Measurements from ENCODE around the gene TMEM52. TPM values are rescaled to one million over a fixed set of nuclear protein-coding genes. Genes with fewer than 3 reads are reported as not detected.
"Not testable (repeated sequence)": the region's sequence is repeated elsewhere in the genome, so short reads cannot be mapped to it uniquely, and the experiment has no call there.

TMEM52 gene
- total and polyA plus RNA-seq, 2 experiments from 2014 or later, result 4.2 to 7.1 TPM

DNA sequence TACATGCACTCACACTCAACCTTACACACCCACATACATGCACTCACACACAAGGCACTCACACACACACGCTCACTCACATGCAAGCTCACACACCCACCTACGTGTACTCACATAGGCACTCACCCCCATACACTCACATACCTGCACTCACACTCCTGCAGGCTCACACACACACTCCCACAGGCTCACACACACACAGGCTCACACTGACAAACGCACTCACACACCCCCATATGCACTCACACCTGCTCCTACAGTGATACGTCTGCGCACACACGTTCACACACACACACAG, 19.1 kb upstream of the TMEM52 start:
- no peak overlapping the region for H3K27ac ChIP-seq
- no peak for TF ChIP-seq CTCF (IDR thresholded peaks at IDR 0.05; ENCODE audit: low read depth, low read length)
- H3K9me3 ChIP-seq (ENCODE audit: low read depth), result no peaks in the 10 kb centered on the region
- no peak overlapping the region for H3K4me3 ChIP-seq
- DNase-seq (ENCODE audit: low read depth in 1 of 2, low spot score in 1 of 2), result no peak
- no peaks in the 10 kb centered on the region for H3K36me3 ChIP-seq
- no peaks in the 10 kb centered on the region for H3K4me1 ChIP-seq (ENCODE audit: low read depth)
- H3K27me3 ChIP-seq, result no peaks in the 10 kb centered on the region

DNA sequence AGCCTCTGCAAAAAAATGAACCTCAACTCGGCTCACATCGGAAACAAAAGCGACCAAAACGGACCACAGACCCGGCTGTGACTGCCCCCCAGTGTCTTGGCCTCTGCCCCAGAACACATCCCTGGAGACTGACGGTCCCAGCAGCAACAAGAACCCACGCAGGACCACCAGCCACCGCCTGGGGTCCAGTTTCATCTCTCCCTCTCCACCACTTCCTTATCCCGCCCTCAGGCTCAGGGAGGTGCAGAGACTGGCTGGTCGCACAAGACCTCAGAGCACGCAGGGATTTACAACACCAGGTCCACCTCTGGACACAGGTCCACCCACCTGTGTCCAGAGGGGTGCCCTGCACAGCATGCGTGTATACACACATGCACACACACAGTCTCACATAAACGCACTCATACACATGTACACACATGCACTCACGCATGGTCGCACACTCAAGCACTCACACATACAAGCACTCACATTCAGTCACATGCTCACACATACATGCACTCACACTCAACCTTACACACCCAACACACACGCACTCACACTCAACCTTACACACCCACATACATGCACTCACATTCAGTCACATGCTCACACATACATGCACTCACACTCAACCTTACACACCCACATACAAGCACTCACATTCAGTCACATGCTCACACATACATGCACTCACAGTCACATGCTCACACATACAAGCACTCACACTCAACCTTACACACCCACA, 18.6 kb upstream of the TMEM52 start:
- H3K4me3 ChIP-seq, result no peak overlapping the region
- no peak overlapping the region for H3K27ac ChIP-seq
- TF ChIP-seq CTCF (IDR thresholded peaks at IDR 0.05; ENCODE audit: low read depth, low read length), result no peak
- H3K27me3 ChIP-seq, result no peaks in the 10 kb centered on the region
- no peak for DNase-seq (ENCODE audit: low read depth in 1 of 2, low spot score in 1 of 2)
- H3K9me3 ChIP-seq (ENCODE audit: low read depth), result no peaks in the 10 kb centered on the region
- H3K36me3 ChIP-seq, result no peaks in the 10 kb centered on the region
- no peaks in the 10 kb centered on the region for H3K4me1 ChIP-seq (ENCODE audit: low read depth)

DNA sequence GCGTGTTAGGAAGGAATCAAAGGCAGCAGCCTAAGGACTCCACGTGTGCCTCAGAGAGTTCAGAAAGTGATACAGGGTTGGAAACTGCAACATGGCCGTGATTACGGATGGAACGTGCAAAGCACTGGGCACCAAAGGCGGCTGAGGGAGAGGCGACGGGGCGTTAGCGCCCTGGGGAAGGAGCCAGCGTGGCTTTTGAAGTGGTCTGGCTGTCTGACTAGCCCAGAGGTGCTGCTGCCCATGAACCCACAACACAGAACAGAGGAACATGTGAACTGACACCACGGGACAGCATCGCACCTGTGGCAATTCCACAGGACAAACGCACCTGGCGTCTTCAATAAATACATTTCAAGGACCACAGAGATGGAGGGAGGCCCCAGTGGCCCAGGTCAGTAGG, 18.0 kb upstream of the TMEM52 start:
- H3K4me1 ChIP-seq (ENCODE audit: low read depth), result no peaks in the 10 kb centered on the region
- H3K4me3 ChIP-seq, result no peak overlapping the region
- H3K9me3 ChIP-seq (ENCODE audit: low read depth), result no peaks in the 10 kb centered on the region
- no peaks in the 10 kb centered on the region for H3K27me3 ChIP-seq
- no peaks in the 10 kb centered on the region for H3K36me3 ChIP-seq
- no peak overlapping the region for H3K27ac ChIP-seq
- DNase-seq (ENCODE audit: low read depth in 1 of 2, low spot score in 1 of 2), result no peak
- no peak for TF ChIP-seq CTCF (IDR thresholded peaks at IDR 0.05; ENCODE audit: low read depth, low read length)

DNA sequence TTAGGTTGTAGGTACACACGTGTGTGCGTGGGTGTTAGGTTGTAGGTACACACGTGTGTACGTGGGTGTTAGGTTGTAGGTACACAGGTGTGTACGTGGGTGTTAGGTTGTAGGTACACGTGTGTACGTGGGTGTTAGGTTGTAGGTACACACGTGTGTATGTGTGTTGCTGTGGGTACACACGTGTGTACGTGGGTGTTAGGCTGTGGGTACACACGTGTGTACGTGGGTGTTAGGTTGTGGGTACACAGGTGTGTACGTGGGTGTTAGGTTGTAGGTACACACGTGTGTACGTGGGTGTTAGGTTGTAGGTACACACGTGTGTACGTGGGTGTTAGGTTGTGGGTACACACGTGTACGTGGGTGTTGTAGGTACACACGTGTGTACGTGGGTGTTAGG, 15.8 kb upstream of the TMEM52 start:
- H3K27ac ChIP-seq; H3K4me3 ChIP-seq; H3K9me3 ChIP-seq (ENCODE audit: low read depth); H3K36me3 ChIP-seq; H3K27me3 ChIP-seq; DNase-seq (ENCODE audit: low read depth in 1 of 2, low spot score in 1 of 2); H3K4me1 ChIP-seq (ENCODE audit: low read depth): not testable (repeated sequence)

GRCh38 chr1:1929639-1930545, 10.8 kb upstream of the TMEM52 start:
- Histone ChIP-seq H3K27me3 (no peaks in the 10 kb centered on the region), H3K4me3 (no peak overlapping the region)

More at GRCh38 chr1:1929639-1930545, 10.8 kb upstream of the TMEM52 start:
- no peak for TF ChIP-seq CTCF (IDR thresholded peaks at IDR 0.05; ENCODE audit: low read depth, low read length)
- Histone ChIP-seq H3K27ac (no peak overlapping the region), H3K4me1 (ENCODE audit: low read depth) (no peaks in the 10 kb centered on the region), H3K36me3 (no peaks in the 10 kb centered on the region), H3K9me3 (ENCODE audit: low read depth) (no peaks in the 10 kb centered on the region)
- no peak for DNase-seq (ENCODE audit: low read depth in 1 of 2, low spot score in 1 of 2)

Measured in cardiac muscle cell (in vitro differentiated cells and primary cell).